Measurements from ENCODE around the gene FAM163A. TPM values are rescaled to one million over a fixed set of nuclear protein-coding genes. Genes with fewer than 3 reads are reported as not detected.
"Not testable (repeated sequence)": the region's sequence is repeated elsewhere in the genome, so short reads cannot be mapped to it uniquely, and the experiment has no call there.

The FAM163A gene
- total RNA-seq, 1 experiment from 2014 or later, result not detected

DNA sequence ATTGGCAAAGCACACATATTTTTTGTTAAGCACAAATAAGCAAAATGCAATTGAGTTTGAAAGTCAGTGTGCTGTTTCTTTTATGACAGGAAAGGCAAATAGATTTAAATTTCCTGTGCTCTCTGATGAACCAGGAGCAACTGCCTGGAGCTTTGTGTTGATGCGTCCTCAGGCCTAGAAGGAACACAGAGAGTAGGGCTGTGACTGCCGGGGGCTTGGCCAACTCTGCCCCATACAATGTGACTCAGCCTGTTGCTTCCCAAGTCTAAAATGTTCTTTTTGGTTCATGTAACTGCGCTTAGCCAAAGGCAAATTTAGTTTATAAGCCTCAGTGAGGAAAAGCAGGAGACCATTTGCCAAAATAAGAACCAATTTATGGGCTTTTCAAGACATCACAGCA, 97.0 kb downstream of the FAM163A start:
- Mint-ChIP-seq H3K4me1 (ENCODE audit: insufficient read depth, unreplicated experiment) (no peaks in the 10 kb centered on the region), H3K27ac (ENCODE audit: low read depth, unreplicated experiment) (no peak overlapping the region), H3K27me3 (ENCODE audit: insufficient read depth, unreplicated experiment) (no peaks in the 10 kb centered on the region), H3K36me3 (ENCODE audit: insufficient read depth, unreplicated experiment) (peaks cover 51% of the 10 kb centered on the region), H3K4me3 (ENCODE audit: unreplicated experiment) (no peak overlapping the region), H3K9me3 (ENCODE audit: unreplicated experiment) (no peaks in the 10 kb centered on the region)
- no peak for DNase-seq (ENCODE audit: unreplicated experiment)
- intact Hi-C loops (cut with micrococcal nuclease), result no loop called here
- CTCF ChIA-PET, result interaction anchor here (0.9 to 8.6 kb wide), 3 partner anchors 25 to 589 kb away, joined by 4 to 51 read pairs (median 7); no protein-coding TSS in a partner anchor
- POLR2A ChIA-PET, result no interaction called here
- BruUV-seq (replicated peaks), result no TSS peak
- TF ChIP-seq, protein P1, sequence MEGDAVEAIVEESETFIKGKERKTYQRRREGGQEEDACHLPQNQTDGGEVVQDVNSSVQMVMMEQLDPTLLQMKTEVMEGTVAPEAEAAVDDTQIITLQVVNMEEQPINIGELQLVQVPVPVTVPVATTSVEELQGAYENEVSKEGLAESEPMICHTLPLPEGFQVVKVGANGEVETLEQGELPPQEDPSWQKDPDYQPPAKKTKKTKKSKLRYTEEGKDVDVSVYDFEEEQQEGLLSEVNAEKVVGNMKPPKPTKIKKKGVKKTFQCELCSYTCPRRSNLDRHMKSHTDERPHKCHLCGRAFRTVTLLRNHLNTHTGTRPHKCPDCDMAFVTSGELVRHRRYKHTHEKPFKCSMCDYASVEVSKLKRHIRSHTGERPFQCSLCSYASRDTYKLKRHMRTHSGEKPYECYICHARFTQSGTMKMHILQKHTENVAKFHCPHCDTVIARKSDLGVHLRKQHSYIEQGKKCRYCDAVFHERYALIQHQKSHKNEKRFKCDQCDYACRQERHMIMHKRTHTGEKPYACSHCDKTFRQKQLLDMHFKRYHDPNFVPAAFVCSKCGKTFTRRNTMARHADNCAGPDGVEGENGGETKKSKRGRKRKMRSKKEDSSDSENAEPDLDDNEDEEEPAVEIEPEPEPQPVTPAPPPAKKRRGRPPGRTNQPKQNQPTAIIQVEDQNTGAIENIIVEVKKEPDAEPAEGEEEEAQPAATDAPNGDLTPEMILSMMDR (IDR thresholded peaks at IDR 0.05; ENCODE audit: unreplicated experiment), result no peak

GRCh38 chr1:179848233-179848632, 105.1 kb downstream of the FAM163A start:
- Mint-ChIP-seq H3K36me3 (ENCODE audit: insufficient read depth, unreplicated experiment) (peaks cover 96% of the 10 kb centered on the region), H3K27me3 (ENCODE audit: insufficient read depth, unreplicated experiment) (no peaks in the 10 kb centered on the region), H3K27ac (ENCODE audit: low read depth, unreplicated experiment) (no peak overlapping the region), H3K4me3 (ENCODE audit: unreplicated experiment) (no peak overlapping the region), H3K4me1 (ENCODE audit: insufficient read depth, unreplicated experiment) (peaks cover 7% of the 10 kb centered on the region), H3K9me3 (ENCODE audit: unreplicated experiment) (no peaks in the 10 kb centered on the region)
- BruUV-seq (replicated peaks), result no TSS peak
- no peak for DNase-seq (ENCODE audit: unreplicated experiment)
- CTCF ChIA-PET, result interaction anchor here (0.8 to 8.6 kb wide), 3 partner anchors 29 to 143 kb away, joined by 3 to 51 read pairs (median 4); no protein-coding TSS in a partner anchor
- POLR2A ChIA-PET, result interaction anchor here (0.5 to 0.6 kb wide), 2 partner anchors 88 to 189 kb away, joined by 3 read pairs; no protein-coding TSS in a partner anchor
- intact Hi-C loops (cut with micrococcal nuclease), result no loop called here
- TF ChIP-seq, protein P1 (IDR thresholded peaks at IDR 0.05; ENCODE audit: unreplicated experiment), result no peak

GRCh38 chr1:179853102-179853501, 110.0 kb downstream of the FAM163A start:
- Mint-ChIP-seq H3K4me3 (ENCODE audit: unreplicated experiment) (no peak overlapping the region), H3K27me3 (ENCODE audit: insufficient read depth, unreplicated experiment) (no peaks in the 10 kb centered on the region), H3K36me3 (ENCODE audit: insufficient read depth, unreplicated experiment) (peaks cover 96% of the 10 kb centered on the region), H3K9me3 (ENCODE audit: unreplicated experiment) (no peaks in the 10 kb centered on the region), H3K4me1 (ENCODE audit: insufficient read depth, unreplicated experiment) (peaks cover 7% of the 10 kb centered on the region), H3K27ac (ENCODE audit: low read depth, unreplicated experiment) (no peak overlapping the region)
- intact Hi-C loops (cut with micrococcal nuclease), result no loop called here
- ChIA-PET POLR2A (interaction anchor here (0.7 to 2.0 kb wide), 8 partner anchors 10 to 802 kb away, joined by 3 to 9 read pairs (median 4); no protein-coding TSS in a partner anchor), CTCF (interaction anchor here (0.6 to 3.1 kb wide), 6 partner anchors 11 to 147 kb away, joined by 3 to 18 read pairs (median 6); no protein-coding TSS in a partner anchor)
- no peak for DNase-seq (ENCODE audit: unreplicated experiment)
- TF ChIP-seq, protein P1 (IDR thresholded peaks at IDR 0.05; ENCODE audit: unreplicated experiment), result no peak
- BruUV-seq (replicated peaks), result no TSS peak

GRCh38 chr1:179855831-179856230, 112.7 kb downstream of the FAM163A start:
- H3K27me3 Mint-ChIP-seq (ENCODE audit: insufficient read depth, unreplicated experiment); intact Hi-C loops (cut with micrococcal nuclease); H3K9me3 Mint-ChIP-seq (ENCODE audit: unreplicated experiment); H3K4me3 Mint-ChIP-seq (ENCODE audit: unreplicated experiment); DNase-seq (ENCODE audit: unreplicated experiment); H3K27ac Mint-ChIP-seq (ENCODE audit: low read depth, unreplicated experiment); BruUV-seq (replicated peaks): not testable (repeated sequence)
- POLR2A ChIA-PET, result interaction anchor here (0.7 kb wide), 1 partner anchor 20 kb away, joined by 4 read pairs; no protein-coding TSS in a partner anchor
- Mint-ChIP-seq H3K4me1 (ENCODE audit: insufficient read depth, unreplicated experiment) (peaks cover 12% of the 10 kb centered on the region), H3K36me3 (ENCODE audit: insufficient read depth, unreplicated experiment) (peaks cover 82% of the 10 kb centered on the region)
- CTCF ChIA-PET, result interaction anchor here (0.5 kb wide), 1 partner anchor 41 kb away, joined by 3 read pairs; no protein-coding TSS in a partner anchor

Measured in MCF 10A (cell line).